Panc1 (cell line): ENCODE measurements around the gene CERS1.

Source experiments
- CTCF ChIP-seq: fragments of 450-650 bp; IDR thresholded peaks from 2 replicates; pipeline ENCODE4 v1.5.1; 2017; ENCODE audit warnings: mild to moderate bottlenecking
- POLR2AphosphoS5 ChIP-seq: IDR thresholded peaks from 2 replicates; pipeline ENCODE4 v1.6.1; 2012; ENCODE audit warnings: mild to moderate bottlenecking, low read depth, low read length, moderate library complexity
- REST ChIP-seq, 2 experiments: IDR thresholded peaks; 2 replicates each; pipeline ENCODE4 v1.6.1; 2011 to 2012; ENCODE audit warnings: low read depth in 2 of 2, control low read depth in 1 of 2, low read length in 1 of 2, mild to moderate bottlenecking in 1 of 2, moderate library complexity in 1 of 2; ENCODE audit not compliant: insufficient read depth in 1 of 2
- SIN3A ChIP-seq: IDR thresholded peaks from 2 replicates; pipeline ENCODE4 v1.6.1; 2012; ENCODE audit warnings: low read depth, mild to moderate bottlenecking, low read length, moderate library complexity, borderline replicate concordance; ENCODE audit not compliant: insufficient read depth

GRCh38 chr19:18940769-18941627, 45.0 kb upstream of the CERS1 start, which contains the start of gene HOMER3:
- peak; percentile 82; the same call in 1 of the 2 replicates for TF ChIP-seq CTCF
- TF ChIP-seq REST (IDR thresholded peaks at IDR 0.05; ENCODE audit: insufficient read depth in 1 of 2, low read depth in 2 of 2, low read length in 1 of 2) = no peak
- no peak for TF ChIP-seq POLR2AphosphoS5
- TF ChIP-seq SIN3A = no peak
